NCI-H1436 treated with DMSO at 0.1 percent for 48 hours (cell line): ENCODE data around the gene FABP3.

ENCODE experiments used
- DNase-seq: peaks from one replicate; lab custom pipeline; 2025; lab: John Stamatoyannopoulos, UW

The FABP3 gene

DNA sequence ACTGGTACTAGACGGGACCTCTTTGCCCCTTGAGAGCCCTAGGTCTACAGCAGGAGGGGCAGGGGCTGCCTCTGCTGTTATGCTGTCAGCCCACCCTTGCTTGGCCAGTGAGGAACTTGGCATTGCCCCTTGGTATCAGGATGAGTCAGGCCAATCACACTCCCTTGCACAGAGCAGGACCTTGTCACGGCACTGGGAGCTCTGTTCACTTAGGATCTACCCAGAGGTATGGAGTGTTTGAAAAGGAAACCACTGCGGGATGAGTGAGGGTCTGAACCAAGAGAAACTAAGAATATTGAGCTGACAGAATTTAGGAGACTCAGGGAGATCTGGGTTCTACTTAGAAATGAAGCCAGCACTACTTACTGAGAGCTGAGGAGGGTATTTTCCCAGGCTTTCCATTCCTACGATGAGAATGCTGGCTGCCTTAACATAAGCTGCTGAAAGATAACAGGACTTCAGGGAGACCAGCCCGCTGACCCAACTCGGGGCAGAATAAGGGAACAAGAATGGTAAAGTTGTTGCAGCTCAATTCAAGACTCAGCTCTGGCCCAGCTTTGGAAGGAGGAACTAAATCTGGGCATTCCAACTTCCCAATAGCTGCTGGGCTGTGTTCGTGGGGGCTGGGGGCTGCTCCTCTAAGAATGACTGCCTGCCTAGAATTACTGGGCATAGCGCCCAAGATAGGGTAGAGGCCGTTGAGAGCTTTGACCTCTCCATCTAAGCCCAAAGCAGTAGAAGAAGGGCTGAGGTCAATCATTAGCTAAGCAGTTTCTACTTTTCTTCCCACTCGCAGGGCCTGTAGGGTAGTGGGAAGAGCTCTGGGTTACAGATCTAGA, 1.5 kb downstream of the FABP3 start:
- no peak for DNase-seq

DNA sequence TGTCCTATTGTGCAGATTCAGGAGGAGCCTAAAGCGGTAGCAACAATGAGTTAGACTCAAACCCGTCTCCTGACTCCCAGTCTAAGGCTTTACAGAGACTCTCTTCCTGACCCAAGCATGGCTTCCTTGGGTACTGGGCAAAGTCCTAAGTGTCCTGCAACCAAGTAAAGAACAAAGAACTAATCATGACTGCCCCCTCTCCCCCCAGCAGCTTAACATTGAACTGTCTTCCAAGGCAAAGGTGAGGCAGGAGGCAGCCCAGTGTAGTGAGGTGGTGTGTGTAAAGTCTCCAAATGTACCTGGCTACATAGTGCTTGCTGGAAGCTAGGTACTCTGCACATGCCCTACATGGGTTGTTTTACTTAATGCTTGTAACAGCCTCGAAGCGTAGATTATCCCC, 2.3 kb downstream of the FABP3 start:
- DNase-seq = no peak

DNA sequence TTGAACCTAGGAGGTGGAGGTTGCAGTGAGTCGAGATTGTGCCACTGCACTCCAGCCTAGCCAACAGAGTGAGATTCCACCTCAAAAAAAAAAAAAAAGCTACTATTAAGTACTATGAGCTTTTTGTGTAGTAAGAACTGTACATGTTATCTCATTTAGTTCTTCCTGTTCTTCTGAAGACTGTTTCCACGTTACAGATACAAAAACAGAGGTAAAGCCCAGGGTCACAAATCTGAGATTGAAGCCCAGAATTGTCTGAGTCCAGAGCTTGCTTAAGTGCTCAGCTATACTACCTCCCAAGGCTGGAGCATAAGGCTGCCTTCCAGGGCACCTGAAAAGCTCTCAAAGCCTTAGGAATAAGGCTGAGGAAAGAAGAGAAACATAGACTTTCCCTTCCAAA, 2.9 kb downstream of the FABP3 start:
- DNase-seq = no peak

GRCh38 chr1:31368611-31369107, 4.2 kb downstream of the FABP3 start:
- no peak for DNase-seq

GRCh38 chr1:31366796-31367195, 6.1 kb downstream of the FABP3 start:
- DNase-seq = no peak

DNA sequence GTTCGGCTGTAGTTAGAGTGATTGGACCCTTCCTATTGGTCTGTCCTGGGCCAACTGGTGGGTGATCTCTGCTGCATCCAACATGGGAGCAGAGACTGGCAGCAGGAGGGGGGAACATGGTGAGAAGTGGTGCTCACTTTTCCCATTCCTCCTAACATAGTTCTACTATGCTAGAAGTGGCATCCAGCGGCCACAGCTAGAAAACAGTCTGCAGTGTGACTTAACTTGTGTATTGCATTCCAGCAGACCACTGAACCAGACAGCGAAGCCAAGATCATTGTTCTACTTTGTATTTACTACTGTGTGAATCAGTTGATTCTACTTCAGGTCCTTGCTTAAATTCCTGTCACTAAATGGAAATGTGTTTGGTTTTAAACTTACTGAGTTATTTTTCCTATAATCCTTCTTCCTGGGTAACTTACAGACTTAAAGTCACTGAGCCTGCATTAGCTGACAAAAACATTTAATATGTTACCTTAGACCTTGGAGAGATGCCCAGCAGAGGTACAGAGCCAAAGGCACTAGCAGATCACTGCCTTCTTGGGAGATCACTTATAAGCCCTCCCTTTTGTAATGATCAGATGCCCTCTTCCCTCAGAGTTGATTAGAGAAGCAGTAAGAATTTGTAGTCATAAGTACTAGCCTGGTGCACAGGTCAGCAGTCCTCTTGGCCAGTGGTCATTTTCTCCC, 8.2 kb downstream of the FABP3 start:
- no peak for DNase-seq

DNA sequence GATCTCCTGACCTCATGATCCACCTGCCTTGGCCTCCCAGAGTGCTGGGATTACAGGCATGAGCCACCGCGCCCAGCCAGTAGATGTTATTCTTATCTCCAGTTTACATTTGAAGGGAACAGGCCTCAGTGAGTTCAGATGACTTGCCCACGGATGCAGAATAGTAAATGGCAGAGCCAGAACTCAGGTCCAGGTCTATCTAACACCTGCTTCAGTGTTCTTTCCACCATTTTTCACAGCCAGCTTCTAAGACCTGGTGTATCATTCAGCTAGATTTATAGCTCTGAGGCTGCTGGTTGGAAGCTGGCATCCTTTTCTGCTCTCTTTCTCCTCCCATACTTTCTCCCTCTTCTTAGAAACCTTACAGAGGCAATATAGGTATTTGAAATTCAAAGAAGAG, 10.8 kb downstream of the FABP3 start:
- no peak for DNase-seq

DNA sequence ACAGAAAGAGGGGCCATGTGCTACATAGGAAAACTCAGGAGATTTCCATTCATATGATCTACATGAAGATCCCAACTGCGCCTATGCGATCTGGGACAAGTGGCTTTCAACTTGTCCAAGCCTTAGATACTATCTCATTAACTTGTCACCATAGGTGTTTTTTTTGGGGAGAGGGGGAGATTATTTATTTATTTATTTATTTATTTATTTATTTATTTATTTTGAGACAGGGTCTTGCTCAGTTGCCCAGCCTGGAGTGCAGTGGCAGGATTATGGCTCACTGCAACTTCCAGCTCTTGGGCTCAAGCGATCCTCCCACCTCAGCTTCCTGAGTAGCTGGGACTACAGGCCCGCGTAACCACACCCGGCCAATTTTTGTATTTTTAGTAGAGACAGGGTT, 11.3 kb downstream of the FABP3 start:
- DNase-seq = no peak

- DNase-seq = no peak
Measured at GRCh38 chr1:31356427-31356826, 16.4 kb downstream of the FABP3 start.

- no peak for DNase-seq
Measured at GRCh38 chr1:31354283-31354682, 18.6 kb downstream of the FABP3 start.

GRCh38 chr1:31348449-31348848, 24.4 kb downstream of the FABP3 start:
- no peak for DNase-seq

- DNase-seq = no peak
Measured at GRCh38 chr1:31346785-31347184, 26.1 kb downstream of the FABP3 start.

DNA sequence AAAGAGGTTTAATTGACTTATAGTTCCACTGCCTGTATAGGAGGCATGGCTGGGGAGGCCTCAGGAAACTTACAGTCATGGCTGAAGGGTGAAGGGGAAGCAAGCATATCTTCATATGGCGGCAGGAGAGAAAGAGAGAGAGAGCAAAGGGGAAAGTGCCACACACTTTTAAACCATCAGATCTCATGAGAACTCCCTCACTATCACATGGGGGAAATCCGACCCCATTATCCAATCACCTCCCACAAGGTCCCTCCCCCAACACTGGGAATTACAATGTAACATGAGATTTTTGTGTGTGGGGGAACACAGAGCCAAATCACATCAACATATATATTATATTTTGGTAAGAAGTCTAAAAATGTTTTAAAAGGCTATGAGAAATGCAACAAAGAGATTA, 27.2 kb downstream of the FABP3 start:
- DNase-seq = no peak

GRCh38 chr1:31344503-31344902, 28.4 kb downstream of the FABP3 start:
- DNase-seq = no peak

- no peak for DNase-seq
Measured at GRCh38 chr1:31336687-31337467, 36.0 kb downstream of the FABP3 start.

- no peak for DNase-seq
Measured at GRCh38 chr1:31335007-31335406, 37.9 kb downstream of the FABP3 start.

- DNase-seq = no peak
Measured at GRCh38 chr1:31327381-31327780, 45.5 kb downstream of the FABP3 start.

- DNase-seq = no peak
Measured at GRCh38 chr1:31326461-31326860, 46.4 kb downstream of the FABP3 start.

DNA sequence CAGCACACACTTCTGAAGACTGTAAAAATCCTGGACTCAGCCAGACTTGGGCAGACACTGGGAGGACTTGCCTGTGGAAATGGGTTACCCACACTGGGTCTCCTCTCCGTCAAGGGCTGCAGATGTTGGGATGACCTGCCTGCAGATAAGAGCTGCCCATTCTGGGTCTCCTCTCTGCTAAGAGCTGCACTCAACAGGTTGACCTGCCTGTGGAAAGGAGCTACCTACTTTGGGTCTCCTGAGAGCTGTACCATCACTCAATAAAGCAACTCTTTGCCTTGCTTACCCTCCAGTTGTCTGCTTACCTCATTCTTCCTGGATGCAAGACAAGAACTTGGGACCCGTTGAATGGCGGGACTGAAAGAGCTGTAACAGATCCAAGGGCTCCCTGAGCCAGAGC, 47.9 kb downstream of the FABP3 start:
- DNase-seq = no peak

DNA sequence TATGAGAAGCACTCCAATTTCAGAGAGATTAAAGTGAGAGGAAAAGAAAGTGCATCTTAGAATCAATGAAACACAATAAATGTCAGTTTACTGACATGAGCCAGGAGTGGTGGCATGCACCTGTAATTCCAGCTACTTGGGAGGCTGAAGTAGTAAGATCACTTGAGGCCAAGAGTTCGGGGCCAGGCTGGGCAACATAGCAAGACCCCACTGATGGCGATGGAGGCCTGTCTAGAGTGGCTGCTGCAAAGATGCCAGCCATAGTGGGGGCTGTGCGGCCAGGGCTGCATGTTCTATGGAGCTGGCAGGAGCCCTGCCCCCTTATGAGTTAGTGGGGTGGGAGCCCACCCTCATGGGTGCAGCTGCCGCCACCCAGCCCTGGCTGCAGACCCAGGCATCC, 48.8 kb downstream of the FABP3 start:
- DNase-seq = no peak

- no peak for DNase-seq
Measured at GRCh38 chr1:31318146-31318545, 54.7 kb downstream of the FABP3 start.

- DNase-seq = no peak
Measured at GRCh38 chr1:31315902-31316301, 57.0 kb downstream of the FABP3 start.
